Lower lobe of right lung (tissue), 2 donors: ENCODE results near the gene KCNAB2. TPM values are rescaled to one million over a fixed set of nuclear protein-coding genes. Genes with fewer than 3 reads are reported as not detected.

Experiments used
- ATAC-seq, 2 donors: fragments of 200-7000 bp; cut with Tn5 transposase; one replicate each; pipeline ENCODE4 v1.9.1; 2020 to 2022; ENCODE audit warnings: mild to moderate bottlenecking in 2 of 2, moderate library complexity in 2 of 2
- DNase-seq: peaks from one replicate; pipeline ENCODE4 v3.0.0-alpha.2; 2020
- H3K27ac ChIP-seq: fragments of 200-600 bp; one replicate; pipeline ENCODE4 v1.8.0; 2022
- H3K27me3 ChIP-seq: fragments of 200-600 bp; one replicate; pipeline ENCODE4 v1.8.0; 2022; ENCODE audit warnings: low read depth
- H3K36me3 ChIP-seq: fragments of 200-600 bp; one replicate; pipeline ENCODE4 v1.8.0; 2022; ENCODE audit warnings: mild to moderate bottlenecking
- H3K4me1 ChIP-seq: fragments of 200-600 bp; one replicate; pipeline ENCODE4 v1.8.0; 2022
- H3K4me3 ChIP-seq: fragments of 200-600 bp; one replicate; pipeline ENCODE4 v1.8.0; 2022; ENCODE audit warnings: mild to moderate bottlenecking
- H3K9me3 ChIP-seq: fragments of 200-600 bp; one replicate; pipeline ENCODE4 v1.8.0; 2022
- CTCF ChIP-seq: fragments of 200-600 bp; IDR thresholded peaks from one replicate; pipeline ENCODE4 v1.8.0; 2022; ENCODE audit warnings: antibody characterized with exemption, mild to moderate bottlenecking
- intact Hi-C: fragments of 100-400 bp; cut with DNase I; formaldehyde crosslinking; loops from one replicate; pipeline ENCODE4 v1.11.0; 2022
- total RNA-seq: library from RNA; stranded (reverse); fragmentation: NEBNext Ultra II Directional; extraction: Animal tissue kit (Norgen Biotek cat#: 25700); gene quantifications from one replicate; pipeline ENCODE4 v1.2.1, GENCODE V29; 2021
- donor health status: DM: no; HTN: yes; CAD: no; lungs with severe emphysema.

The KCNAB2 gene
- total RNA-seq, 1 donor from 2014 or later, result 119 TPM

- H3K27ac ChIP-seq, result no peak overlapping the region
- H3K27me3 ChIP-seq, result no peaks in the 10 kb centered on the region
- H3K4me1 ChIP-seq, result no peaks in the 10 kb centered on the region
- no peak for TF ChIP-seq CTCF
- no peak for DNase-seq
- no peak for ATAC-seq
- H3K9me3 ChIP-seq, result no peaks in the 10 kb centered on the region
- H3K4me3 ChIP-seq, result no peak overlapping the region
- intact Hi-C loops, result no loop called here
- no peaks in the 10 kb centered on the region for H3K36me3 ChIP-seq
Measured at GRCh38 chr1:6019166-6019845, 26.4 kb upstream of the KCNAB2 start.

- H3K9me3 ChIP-seq, result no peaks in the 10 kb centered on the region
- intact Hi-C loops, result no loop called here
- TF ChIP-seq CTCF, result no peak
- H3K36me3 ChIP-seq, result no peaks in the 10 kb centered on the region
- no peak overlapping the region for H3K4me3 ChIP-seq
- ATAC-seq, result no peak
- DNase-seq, result no peak
- peaks cover 8% of the 10 kb centered on the region for H3K4me1 ChIP-seq
- no peak overlapping the region for H3K27ac ChIP-seq
- H3K27me3 ChIP-seq, result no peaks in the 10 kb centered on the region
Measured at GRCh38 chr1:6022193-6022592, 23.5 kb upstream of the KCNAB2 start.

GRCh38 chr1:6023346-6023745 is 22.3 kb upstream of the KCNAB2 start:
- intact Hi-C loops, result no loop called here
- no peaks in the 10 kb centered on the region for H3K27me3 ChIP-seq
- H3K36me3 ChIP-seq, result no peaks in the 10 kb centered on the region
- no peak for TF ChIP-seq CTCF
- ATAC-seq (no peak), DNase-seq (no peak)
- H3K27ac ChIP-seq, result no peak overlapping the region
- no peaks in the 10 kb centered on the region for H3K9me3 ChIP-seq
- H3K4me1 ChIP-seq, result peaks cover 8% of the 10 kb centered on the region
- no peak overlapping the region for H3K4me3 ChIP-seq

- Histone ChIP-seq H3K27me3 (no peaks in the 10 kb centered on the region), H3K4me3 (no peak overlapping the region), H3K9me3 (no peaks in the 10 kb centered on the region), H3K36me3 (no peaks in the 10 kb centered on the region), H3K4me1 (peaks cover 13% of the 10 kb centered on the region), H3K27ac (no peak overlapping the region)
- DNase-seq (no peak), ATAC-seq (no peak)
- TF ChIP-seq CTCF, result no peak
- intact Hi-C loops, result no loop called here
Measured at GRCh38 chr1:6024376-6024775, 21.3 kb upstream of the KCNAB2 start.

GRCh38 chr1:6025269-6026094 is 20.2 kb upstream of the KCNAB2 start:
- no peaks in the 10 kb centered on the region for H3K9me3 ChIP-seq
- TF ChIP-seq CTCF, result no peak
- DNase-seq, result no peak
- H3K27ac ChIP-seq, result peak overlapping the region; percentile 56
- peak overlapping the region; percentile 57 for H3K4me3 ChIP-seq
- peaks cover 17% of the 10 kb centered on the region for H3K4me1 ChIP-seq
- peak; percentile 34 to 46 for ATAC-seq
- no peaks in the 10 kb centered on the region for H3K27me3 ChIP-seq
- no peaks in the 10 kb centered on the region for H3K36me3 ChIP-seq
- intact Hi-C loops, result no loop called here
